HEK293 (cell line): ENCODE measurements around the gene ADGB.

Source experiments
- CTCF ChIA-PET: fragments of 350-600 bp; formaldehyde crosslinking; extraction: SDS; loops from one replicate; lab custom pipeline; 2021; ENCODE audit warnings: antibody characterized with exemption; lab: Yijun Ruan, JAX
- POLR2A ChIA-PET: fragments of 300-600 bp; formaldehyde crosslinking; extraction: SDS; loops from one replicate; lab custom pipeline; 2020; ENCODE audit warnings: antibody characterized with exemption, inconsistent platforms; lab: Yijun Ruan, JAX
- H3K27ac ChIP-seq: fragments of 200-500 bp; sonication (Bioruptor generic); 2 replicates; pipeline ENCODE4 v1.5.1; 2014; ENCODE audit warnings: low read depth, low read length, control low read depth, inconsistent platforms; ENCODE audit errors: extremely low read depth
- H3K36me3 ChIP-seq, 2 experiments: fragments of 200-500 bp in 1 of 2; sonication (Bioruptor generic) in 1 of 2; 1 replicate in 1 of 2; 2 replicates in 1 of 2; pipeline ENCODE4 v1.5.1; 2014 to 2017; ENCODE audit warnings: inconsistent platforms in 2 of 2, low read length in 2 of 2; ENCODE audit not compliant: control insufficient read depth in 2 of 2, insufficient read depth in 1 of 2
- H3K4me1 ChIP-seq: fragments of 200-500 bp; sonication (Bioruptor generic); 2 replicates; pipeline ENCODE4 v1.5.1; 2014; ENCODE audit warnings: mild to moderate bottlenecking, low read length, inconsistent platforms; ENCODE audit not compliant: control insufficient read depth, insufficient read depth
- H3K4me3 ChIP-seq: 2 replicates; pipeline ENCODE4 v1.5.1; 2011; ENCODE audit warnings: low read depth, mild to moderate bottlenecking, control low read depth, low read length, moderate library complexity
- H3K9me3 ChIP-seq: fragments of 200-500 bp; sonication (Bioruptor generic); 2 replicates; pipeline ENCODE4 v1.5.1; 2014; ENCODE audit warnings: low read depth, low read length, inconsistent platforms; ENCODE audit not compliant: control insufficient read depth, insufficient read depth
- BCL6B ChIP-seq: fragments of 450-650 bp; formaldehyde crosslinking; IDR thresholded peaks from 2 replicates; pipeline ENCODE4 v1.5.1; 2017; ENCODE audit warnings: missing biosample characterization, missing genetic modification characterization
- HOXC10 ChIP-seq: sonication (generic); formaldehyde crosslinking; IDR thresholded peaks from 2 replicates; pipeline ENCODE4 v1.8.1; 2023; ENCODE audit warnings: mild to moderate bottlenecking, missing genetic modification reagents
- PRDM4 ChIP-seq: fragments of 450-650 bp; formaldehyde crosslinking; IDR thresholded peaks from 2 replicates; pipeline ENCODE4 v1.5.1; 2017; ENCODE audit warnings: missing biosample characterization, missing genetic modification characterization
- REST ChIP-seq: fragments of 450-650 bp; formaldehyde crosslinking; IDR thresholded peaks from 2 replicates; pipeline ENCODE4 v1.5.1; 2016; ENCODE audit warnings: missing biosample characterization, missing genetic modification characterization
- ZBTB26 ChIP-seq: fragments of 450-650 bp; formaldehyde crosslinking; optimal IDR thresholded peaks from 2 replicates; pipeline ENCODE3; 2016; ENCODE audit warnings: missing biosample characterization, mild to moderate bottlenecking, missing genetic modification characterization
- ZNF148 ChIP-seq: fragments of 450-650 bp; formaldehyde crosslinking; IDR thresholded peaks from 2 replicates; pipeline ENCODE4 v1.5.0; 2017; ENCODE audit warnings: missing biosample characterization, missing genetic modification characterization, borderline replicate concordance
- ZNF416 ChIP-seq: fragments of 450-650 bp; formaldehyde crosslinking; IDR thresholded peaks from 2 replicates; pipeline ENCODE4 v1.5.1; 2016; ENCODE audit warnings: missing biosample characterization, missing genetic modification characterization
- ZNF449 ChIP-seq: fragments of 450-650 bp; formaldehyde crosslinking; IDR thresholded peaks from 2 replicates; pipeline ENCODE4 v1.5.1; 2017; ENCODE audit warnings: missing biosample characterization, mild to moderate bottlenecking, missing genetic modification characterization, moderate library complexity
- ZNF521 ChIP-seq: fragments of 450-650 bp; formaldehyde crosslinking; IDR thresholded peaks from 2 replicates; pipeline ENCODE4 v1.5.1; 2017; ENCODE audit warnings: missing biosample characterization, mild to moderate bottlenecking, missing genetic modification characterization
- ZNF621 ChIP-seq: fragments of 450-650 bp; formaldehyde crosslinking; IDR thresholded peaks from 2 replicates; pipeline ENCODE4 v1.5.1; 2017; ENCODE audit warnings: missing biosample characterization, missing genetic modification characterization
- ZNF664 ChIP-seq: fragments of 450-650 bp; formaldehyde crosslinking; IDR thresholded peaks from 2 replicates; pipeline ENCODE4 v1.5.1; 2016; ENCODE audit warnings: missing biosample characterization, missing genetic modification characterization
- ZSCAN23 ChIP-seq: fragments of 450-650 bp; formaldehyde crosslinking; IDR thresholded peaks from 2 replicates; pipeline ENCODE4 v1.5.1; 2016; ENCODE audit warnings: missing biosample characterization, missing genetic modification characterization

The ADGB gene

GRCh38 chr6:146664871-146665360 lies 66.1 kb downstream of the ADGB start:
- CTCF ChIA-PET, result interaction anchor here (0.6 to 1.2 kb wide), 2 partner anchors 9 to 119 kb away, joined by 3 to 4 read pairs; no protein-coding TSS in a partner anchor
- POLR2A ChIA-PET, result no interaction called here
- no peak overlapping the region for H3K4me3 ChIP-seq
- TF ChIP-seq ZNF521 (tag by site-specific recombination), result no peak
- no peak for TF ChIP-seq ZNF148 (tag by site-specific recombination)
- TF ChIP-seq HOXC10 (CRISPR knock-in tag), result no peak
- TF ChIP-seq PRDM4 (tag by site-specific recombination), result no peak
- no peak for TF ChIP-seq ZSCAN23
- no peak for TF ChIP-seq ZNF416 (tag by site-specific recombination)
- TF ChIP-seq ZBTB26 (tag by site-specific recombination), result no peak
- TF ChIP-seq ZNF621 (tag by site-specific recombination), result no peak
- no peak for TF ChIP-seq ZNF449 (tag by site-specific recombination)
- no peak for TF ChIP-seq ZNF664
- TF ChIP-seq BCL6B, result no peak
- TF ChIP-seq REST, result no peak
- no peaks in the 10 kb centered on the region for H3K36me3 ChIP-seq
- H3K9me3 ChIP-seq, result no peaks in the 10 kb centered on the region
- no peaks in the 10 kb centered on the region for H3K4me1 ChIP-seq
- no peak overlapping the region for H3K27ac ChIP-seq
